HFF-Myc (cell line): Measurements from ENCODE around the gene HOXD9.
A peak's percentile ranks its signal among the peaks of the same experiment; 100 is the strongest.

Source experiments
- DNase-seq: peaks from one replicate; pipeline ENCODE4 v3.0.0-alpha.2; 2011; ENCODE audit warnings: low read depth; ENCODE audit errors: extremely low read depth
- H3K4me3 ChIP-seq: replicated peaks from 2 replicates; pipeline ENCODE4 v1.5.1; 2011; ENCODE audit warnings: low read depth, mild to moderate bottlenecking, control low read depth, low read length
- TF ChIP-seq, protein P1 (sequence below): IDR thresholded peaks from 2 replicates; pipeline ENCODE4 v1.5.1; 2012; ENCODE audit warnings: mild to moderate bottlenecking, low read depth, low read length, control low read depth; ENCODE audit errors: missing control alignments

Gene HOXD9

GRCh38 chr2:176091329-176092258 is 30.9 kb upstream of the HOXD9 start:
- DNase-seq: no peak
- H3K4me3 ChIP-seq: no peak overlapping the region
- TF ChIP-seq, protein P1, sequence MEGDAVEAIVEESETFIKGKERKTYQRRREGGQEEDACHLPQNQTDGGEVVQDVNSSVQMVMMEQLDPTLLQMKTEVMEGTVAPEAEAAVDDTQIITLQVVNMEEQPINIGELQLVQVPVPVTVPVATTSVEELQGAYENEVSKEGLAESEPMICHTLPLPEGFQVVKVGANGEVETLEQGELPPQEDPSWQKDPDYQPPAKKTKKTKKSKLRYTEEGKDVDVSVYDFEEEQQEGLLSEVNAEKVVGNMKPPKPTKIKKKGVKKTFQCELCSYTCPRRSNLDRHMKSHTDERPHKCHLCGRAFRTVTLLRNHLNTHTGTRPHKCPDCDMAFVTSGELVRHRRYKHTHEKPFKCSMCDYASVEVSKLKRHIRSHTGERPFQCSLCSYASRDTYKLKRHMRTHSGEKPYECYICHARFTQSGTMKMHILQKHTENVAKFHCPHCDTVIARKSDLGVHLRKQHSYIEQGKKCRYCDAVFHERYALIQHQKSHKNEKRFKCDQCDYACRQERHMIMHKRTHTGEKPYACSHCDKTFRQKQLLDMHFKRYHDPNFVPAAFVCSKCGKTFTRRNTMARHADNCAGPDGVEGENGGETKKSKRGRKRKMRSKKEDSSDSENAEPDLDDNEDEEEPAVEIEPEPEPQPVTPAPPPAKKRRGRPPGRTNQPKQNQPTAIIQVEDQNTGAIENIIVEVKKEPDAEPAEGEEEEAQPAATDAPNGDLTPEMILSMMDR: no peak

- DNase-seq: no peak
- peak within 1 kb of the TSS; percentile 56 for H3K4me3 ChIP-seq
- TF ChIP-seq, protein P1: no peak
Measured at GRCh38 chr2:176092270-176093144, 30.0 kb upstream of the HOXD9 start, which contains the start of gene HOXD13. TSS of gene HOXD13 (plus strand) at chr2:176092721. CDS start at chr2:176092891, 170 bp downstream.

- peak overlapping the region; percentile 56 for H3K4me3 ChIP-seq
- DNase-seq: no peak
Measured at GRCh38 chr2:176093145-176093897, 29.2 kb upstream of the HOXD9 start.

DNA sequence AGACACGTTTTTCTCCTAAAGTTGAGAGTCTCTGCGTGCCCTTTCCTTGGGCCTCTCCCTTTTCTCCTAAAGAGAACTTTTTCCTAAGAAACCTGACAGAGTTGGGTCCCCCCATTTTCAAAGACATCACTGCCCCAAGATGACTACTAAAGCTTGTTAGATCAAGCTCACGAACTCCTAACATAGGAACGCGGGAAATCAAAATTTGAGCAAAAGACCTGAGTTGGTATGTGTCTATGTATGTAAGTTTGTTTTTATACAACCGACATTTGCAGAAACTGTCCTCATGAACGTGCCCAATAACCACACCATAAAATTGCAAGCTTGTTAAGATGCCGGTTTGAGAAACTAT is 28.6 kb upstream of the HOXD9 start:
- peak overlapping the region; percentile 56 for H3K4me3 ChIP-seq
- TF ChIP-seq, protein P1: no peak
- no peak for DNase-seq

More at GRCh38 chr2:176093145-176093897, 29.2 kb upstream of the HOXD9 start:
- TF ChIP-seq, protein P1: peak; percentile 21

DNA sequence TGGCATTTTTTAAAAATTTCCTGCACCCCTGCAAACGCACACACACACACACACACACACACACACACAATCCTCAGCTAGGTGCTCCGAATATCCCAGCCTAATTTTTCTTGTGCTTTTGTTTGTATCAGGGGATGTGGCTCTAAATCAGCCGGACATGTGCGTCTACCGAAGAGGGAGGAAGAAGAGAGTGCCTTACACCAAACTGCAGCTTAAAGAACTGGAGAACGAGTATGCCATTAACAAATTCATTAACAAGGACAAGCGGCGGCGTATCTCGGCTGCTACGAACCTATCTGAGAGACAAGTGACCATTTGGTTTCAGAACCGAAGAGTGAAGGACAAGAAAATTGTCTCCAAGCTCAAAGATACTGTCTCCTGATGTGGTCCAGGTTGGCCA is 28.2 kb upstream of the HOXD9 start:
- DNase-seq: no peak
- TF ChIP-seq, protein P1: no peak

DNA sequence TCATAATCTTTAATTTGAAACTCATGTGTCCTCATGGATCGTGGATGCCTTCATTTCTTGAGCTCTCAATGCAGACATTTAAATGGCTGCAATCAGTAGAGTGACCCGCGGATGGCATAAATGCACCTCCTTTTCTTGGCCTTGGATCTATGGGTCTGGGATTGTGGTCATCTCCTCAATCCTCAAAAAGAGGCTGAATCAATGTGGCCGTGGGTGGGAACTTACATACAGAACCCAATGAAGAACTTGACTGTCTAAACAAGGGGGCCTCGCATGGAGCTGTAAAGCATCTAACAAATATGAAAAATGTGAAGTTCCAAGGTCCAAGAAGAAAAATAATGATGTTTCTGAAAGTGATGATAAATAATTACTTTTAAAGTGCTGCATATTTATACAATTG is 27.1 kb upstream of the HOXD9 start:
- no peak for DNase-seq
- no peak overlapping the region for H3K4me3 ChIP-seq
- TF ChIP-seq, protein P1: no peak

More for the DNA sequence above, 28.2 kb upstream of the HOXD9 start:
- peak overlapping the region; percentile 56 for H3K4me3 ChIP-seq
